ENCODE results near the gene ADAP2. TPM values are rescaled to one million over a fixed set of nuclear protein-coding genes. Genes with fewer than 3 reads are reported as not detected.
"Not testable (repeated sequence)": the region's sequence is repeated elsewhere in the genome, so short reads cannot be mapped to it uniquely, and the experiment has no call there.

Gene ADAP2
- total and polyA plus RNA-seq, 3 experiments from 2014 or later = 1.7 to 2.3 TPM; not detected in 1

- CTCF ChIA-PET = no interaction called here
Measured at GRCh38 chr17:30924341-30924740, 2.6 kb downstream of the ADAP2 start.

GRCh38 chr17:30926516-30926915 lies 4.8 kb downstream of the ADAP2 start:
- Mint-ChIP-seq H3K9me3 (no peaks in the 10 kb centered on the region), H3K27ac (no peak overlapping the region), H3K4me3 (no peak overlapping the region), H3K4me1 (peaks cover 4 to 11% (median 7%) of the 10 kb centered on the region in 3 donors), H3K27me3 (peaks cover 34 to 41% of the 10 kb centered on the region in 2 donors), H3K36me3 (no peaks in the 10 kb centered on the region)
- peaks cover 6% of the 10 kb centered on the region for H3K27me3 ChIP-seq (ENCODE audit: insufficient read depth, low read length, poor library complexity, severe bottlenecking)
- no peak for DNase-seq
- no peaks in the 10 kb centered on the region for H3K36me3 ChIP-seq (ENCODE audit: insufficient read depth, low read length)
- no peak overlapping the region for H3K27ac ChIP-seq (ENCODE audit: low read depth, low read length)
- H3K9me3 ChIP-seq (ENCODE audit: low read length) = no peaks in the 10 kb centered on the region
- no peak overlapping the region for H3K4me3 ChIP-seq (ENCODE audit: low read length)
- CTCF ChIA-PET = interaction anchor here (0.6 kb wide), 1 partner anchor 1554 kb away, joined by 3 read pairs; no protein-coding TSS in a partner anchor
- no peaks in the 10 kb centered on the region for H3K4me1 ChIP-seq (ENCODE audit: insufficient read depth, low read length)
- POLR2A ChIA-PET = no interaction called here

More at GRCh38 chr17:30924341-30924740, 2.6 kb downstream of the ADAP2 start:
- H3K27ac ChIP-seq (ENCODE audit: low read depth, low read length) = no peak overlapping the region
- POLR2A ChIA-PET = no interaction called here
- Mint-ChIP-seq H3K27me3 (peaks cover 49 to 50% of the 10 kb centered on the region in 2 donors), H3K4me3 (no peak overlapping the region), H3K9me3 (no peaks in the 10 kb centered on the region), H3K4me1 (peaks cover 9 to 19% (median 15%) of the 10 kb centered on the region in 3 donors), H3K27ac (no peak overlapping the region), H3K36me3 (no peaks in the 10 kb centered on the region)
- H3K4me1 ChIP-seq (ENCODE audit: insufficient read depth, low read length) = no peaks in the 10 kb centered on the region
- no peaks in the 10 kb centered on the region for H3K36me3 ChIP-seq (ENCODE audit: insufficient read depth, low read length)
- no peak overlapping the region for H3K4me3 ChIP-seq (ENCODE audit: low read length)
- H3K9me3 ChIP-seq (ENCODE audit: low read length) = no peaks in the 10 kb centered on the region
- DNase-seq = no peak
- peaks cover 11% of the 10 kb centered on the region for H3K27me3 ChIP-seq (ENCODE audit: insufficient read depth, low read length, poor library complexity, severe bottlenecking)

- Histone ChIP-seq H3K9me3 (ENCODE audit: low read length) (no peaks in the 10 kb centered on the region), H3K27ac (ENCODE audit: low read depth, low read length) (no peak overlapping the region), H3K27me3 (ENCODE audit: insufficient read depth, low read length, poor library complexity, severe bottlenecking) (peaks cover 5% of the 10 kb centered on the region), H3K4me3 (ENCODE audit: low read length) (no peak overlapping the region), H3K36me3 (ENCODE audit: insufficient read depth, low read length) (no peaks in the 10 kb centered on the region), H3K4me1 (ENCODE audit: insufficient read depth, low read length) (no peaks in the 10 kb centered on the region)
- Mint-ChIP-seq H3K9me3 (no peaks in the 10 kb centered on the region), H3K36me3 (no peaks in the 10 kb centered on the region), H3K4me1 (peaks cover 2 to 3% (median 3%) of the 10 kb centered on the region in 3 donors), H3K27me3 (peaks cover 28 to 39% of the 10 kb centered on the region in 2 donors), H3K4me3 (no peak overlapping the region), H3K27ac (no peak overlapping the region)
- CTCF ChIA-PET = interaction anchor here (0.6 kb wide), 1 partner anchor 872 kb away, joined by 3 read pairs; no protein-coding TSS in a partner anchor
- POLR2A ChIA-PET = no interaction called here
- no peak for DNase-seq
Measured at GRCh38 chr17:30927756-30928155, 6.0 kb downstream of the ADAP2 start.

GRCh38 chr17:30928584-30928983 lies 6.8 kb downstream of the ADAP2 start:
- Mint-ChIP-seq H3K4me1 (no peaks in the 10 kb centered on the region), H3K27me3 (peaks cover 25 to 32% of the 10 kb centered on the region in 2 donors), H3K27ac (peak overlapping the region in 1 of 8 donors; percentile 24), H3K36me3 (no peaks in the 10 kb centered on the region), H3K9me3 (no peaks in the 10 kb centered on the region), H3K4me3 (no peak overlapping the region)
- ChIA-PET CTCF (no interaction called here), POLR2A (interaction anchor here (0.5 kb wide), 1 partner anchor 34 kb away, joined by 3 read pairs; no protein-coding TSS in a partner anchor)
- H3K4me3 ChIP-seq (ENCODE audit: low read length) = no peak overlapping the region
- H3K4me1 ChIP-seq (ENCODE audit: insufficient read depth, low read length) = no peaks in the 10 kb centered on the region
- no peaks in the 10 kb centered on the region for H3K36me3 ChIP-seq (ENCODE audit: insufficient read depth, low read length)
- no peak overlapping the region for H3K27ac ChIP-seq (ENCODE audit: low read depth, low read length)
- no peak for DNase-seq
- H3K27me3 ChIP-seq (ENCODE audit: insufficient read depth, low read length, poor library complexity, severe bottlenecking) = peaks cover 5% of the 10 kb centered on the region
- H3K9me3 ChIP-seq (ENCODE audit: low read length) = no peaks in the 10 kb centered on the region

GRCh38 chr17:30929081-30929633 lies 7.4 kb downstream of the ADAP2 start:
- ChIA-PET POLR2A (interaction anchor here (0.5 kb wide), 1 partner anchor 34 kb away, joined by 3 read pairs; no protein-coding TSS in a partner anchor), CTCF (no interaction called here)
- Histone ChIP-seq H3K27ac (ENCODE audit: low read depth, low read length) (no peak overlapping the region), H3K27me3 (ENCODE audit: insufficient read depth, low read length, poor library complexity, severe bottlenecking) (peaks cover 5% of the 10 kb centered on the region), H3K9me3 (ENCODE audit: low read length) (no peaks in the 10 kb centered on the region), H3K4me3 (ENCODE audit: low read length) (no peak overlapping the region), H3K4me1 (ENCODE audit: insufficient read depth, low read length) (no peaks in the 10 kb centered on the region), H3K36me3 (ENCODE audit: insufficient read depth, low read length) (no peaks in the 10 kb centered on the region)
- Mint-ChIP-seq H3K27me3 (peaks cover 23 to 27% of the 10 kb centered on the region in 2 donors), H3K4me1 (no peaks in the 10 kb centered on the region), H3K36me3 (no peaks in the 10 kb centered on the region), H3K4me3 (no peak overlapping the region), H3K9me3 (no peaks in the 10 kb centered on the region), H3K27ac (peak overlapping the region in 1 of 8 donors; percentile 4)
- no peak for DNase-seq

GRCh38 chr17:30929861-30930260 lies 8.1 kb downstream of the ADAP2 start:
- H3K9me3 Mint-ChIP-seq; CTCF ChIA-PET; H3K27ac ChIP-seq (ENCODE audit: low read depth, low read length); H3K9me3 ChIP-seq (ENCODE audit: low read length); DNase-seq; H3K27ac Mint-ChIP-seq; H3K4me1 ChIP-seq (ENCODE audit: insufficient read depth, low read length); H3K36me3 ChIP-seq (ENCODE audit: insufficient read depth, low read length); H3K27me3 ChIP-seq (ENCODE audit: insufficient read depth, low read length, poor library complexity, severe bottlenecking); POLR2A ChIA-PET; H3K4me3 Mint-ChIP-seq; H3K4me3 ChIP-seq (ENCODE audit: low read length); H3K36me3 Mint-ChIP-seq; H3K4me1 Mint-ChIP-seq: not testable (repeated sequence)
- peaks cover 19 to 20% of the 10 kb centered on the region in 2 donors for H3K27me3 Mint-ChIP-seq

- Histone ChIP-seq H3K4me1 (ENCODE audit: insufficient read depth, low read length) (no peaks in the 10 kb centered on the region), H3K9me3 (ENCODE audit: low read length) (no peaks in the 10 kb centered on the region), H3K27me3 (ENCODE audit: insufficient read depth, low read length, poor library complexity, severe bottlenecking) (peaks cover 5% of the 10 kb centered on the region), H3K36me3 (ENCODE audit: insufficient read depth, low read length) (no peaks in the 10 kb centered on the region), H3K27ac (ENCODE audit: low read depth, low read length) (no peak overlapping the region), H3K4me3 (ENCODE audit: low read length) (no peak overlapping the region)
- Mint-ChIP-seq H3K4me1 (no peaks in the 10 kb centered on the region), H3K27ac (no peak overlapping the region), H3K27me3 (peaks cover 17 to 20% of the 10 kb centered on the region in 2 donors), H3K36me3 (no peaks in the 10 kb centered on the region), H3K4me3 (no peak overlapping the region), H3K9me3 (no peaks in the 10 kb centered on the region)
- DNase-seq = no peak
- ChIA-PET POLR2A (no interaction called here), CTCF (no interaction called here)
Measured at GRCh38 chr17:30930495-30930894, 8.8 kb downstream of the ADAP2 start.

- H3K27me3 ChIP-seq (ENCODE audit: insufficient read depth, low read length, poor library complexity, severe bottlenecking); H3K4me1 Mint-ChIP-seq; H3K36me3 Mint-ChIP-seq; H3K27ac ChIP-seq (ENCODE audit: low read depth, low read length); H3K4me3 ChIP-seq (ENCODE audit: low read length); H3K36me3 ChIP-seq (ENCODE audit: insufficient read depth, low read length); POLR2A ChIA-PET; H3K4me1 ChIP-seq (ENCODE audit: insufficient read depth, low read length); H3K9me3 Mint-ChIP-seq; H3K9me3 ChIP-seq (ENCODE audit: low read length); DNase-seq; CTCF ChIA-PET; H3K27ac Mint-ChIP-seq; H3K4me3 Mint-ChIP-seq: not testable (repeated sequence)
- peaks cover 6 to 11% of the 10 kb centered on the region in 2 donors for H3K27me3 Mint-ChIP-seq
Measured at GRCh38 chr17:30931582-30931981, 9.8 kb downstream of the ADAP2 start.

Measured in CD8-positive, alpha-beta memory T cell (primary cell).